H1 (cell line): ENCODE results near the gene CDK2. TPM values are rescaled to one million over a fixed set of nuclear protein-coding genes. Genes with fewer than 3 reads are reported as not detected.

Source experiments
- CTCF ChIA-PET: fragments of 300-600 bp; sonication (Branson Sonifier 250); formaldehyde crosslinking; loops from one replicate; lab custom pipeline; 2021; ENCODE audit not compliant: partially characterized antibody; lab: Charles Lee
- POLR2A ChIA-PET: fragments of 300-600 bp; sonication (Branson Sonifier 250); formaldehyde crosslinking; loops from one replicate; lab custom pipeline; 2021; ENCODE audit warnings: inconsistent platforms; ENCODE audit not compliant: partially characterized antibody; lab: Charles Lee
- DNase-seq, 2 experiments: peaks; one replicate each; pipeline versions ENCODE4 v3.0.0 to v3.0.0-alpha.2; 2010 to 2022; ENCODE audit warnings: low spot score in 2 of 2, low read depth in 1 of 2, mixed read lengths in 1 of 2
- FAIRE-seq: peaks from 2 replicates; lab custom pipeline; 2011; peaks lifted over from hg19 to GRCh38; lab: Jason Lieb, UNC
- H2AFZ ChIP-seq: 2 replicates; pipeline ENCODE4 v1.8.1; 2012; ENCODE audit warnings: low read length, inconsistent platforms
- H2AK5ac ChIP-seq: 2 replicates; pipeline ENCODE4 v1.6.1; 2013; ENCODE audit warnings: low read depth, low read length
- H2BK120ac ChIP-seq: replicated peaks from 2 replicates; pipeline ENCODE3; 2013; ENCODE audit warnings: low read depth, low read length, inconsistent platforms
- H2BK12ac ChIP-seq: 2 replicates; pipeline ENCODE4 v1.6.1; 2013; ENCODE audit warnings: low read depth, low read length
- H2BK15ac ChIP-seq: 2 replicates; pipeline ENCODE4 v1.6.1; 2013; ENCODE audit warnings: low read length
- H2BK20ac ChIP-seq: 2 replicates; pipeline ENCODE4 v1.6.1; 2013; ENCODE audit warnings: low read length
- H2BK5ac ChIP-seq: 2 replicates; pipeline ENCODE4 v1.6.1; 2013; ENCODE audit warnings: low read depth, low read length
- H3K14ac ChIP-seq: 2 replicates; pipeline ENCODE4 v1.6.1; 2013; ENCODE audit warnings: inconsistent platforms; ENCODE audit not compliant: insufficient read length
- H3K18ac ChIP-seq: 2 replicates; pipeline ENCODE4 v1.6.1; 2013; ENCODE audit warnings: low read length; ENCODE audit errors: extremely low read depth
- H3K23ac ChIP-seq: 2 replicates; pipeline ENCODE4 v1.6.1; 2013; ENCODE audit warnings: inconsistent platforms; ENCODE audit not compliant: insufficient read length
- H3K23me2 ChIP-seq: 2 replicates; pipeline ENCODE4 v1.6.1; 2013; ENCODE audit warnings: low read depth, low read length
- H3K27ac ChIP-seq: 2 replicates; pipeline ENCODE4 v1.6.1; 2011; ENCODE audit warnings: low read depth, low read length, inconsistent platforms
- H3K27me3 ChIP-seq, 4 experiments: replicated peaks in 1 of 4; 1 replicate in 1 of 4; 2 replicates in 3 of 4; pipeline versions ENCODE4 v1.6.1 to v1.8.1; 2011 to 2013; ENCODE audit warnings: low read length in 3 of 4, mild to moderate bottlenecking in 3 of 4, inconsistent platforms in 2 of 4, mixed read lengths in 2 of 4, moderate library complexity in 1 of 4; ENCODE audit not compliant: control insufficient read depth in 3 of 4, insufficient read depth in 3 of 4; ENCODE audit errors: extremely low read depth in 1 of 4
- H3K36me3 ChIP-seq, 4 experiments: 2 replicates each; pipeline versions ENCODE4 v1.6.1 to v1.8.1; 2011 to 2013; ENCODE audit warnings: mild to moderate bottlenecking in 4 of 4, low read length in 3 of 4, moderate library complexity in 2 of 4, control low read depth in 1 of 4, inconsistent platforms in 1 of 4; ENCODE audit not compliant: insufficient read depth in 4 of 4, control insufficient read depth in 2 of 4
- H3K4ac ChIP-seq: replicated peaks from 2 replicates; pipeline ENCODE3; 2013; ENCODE audit warnings: low read length, low read depth, mixed read lengths, inconsistent platforms; ENCODE audit not compliant: insufficient read length
- H3K4me1 ChIP-seq, 4 experiments: replicated peaks in 1 of 4; 1 replicate in 1 of 4; 2 replicates in 3 of 4; pipeline versions ENCODE4 v1.6.1 to v1.8.1; 2011 to 2013; ENCODE audit warnings: low read length in 3 of 4, inconsistent platforms in 2 of 4, mixed read lengths in 1 of 4; ENCODE audit not compliant: insufficient read depth in 4 of 4, control insufficient read depth in 3 of 4
- H3K4me2 ChIP-seq, 2 experiments: 2 replicates each; pipeline versions ENCODE4 v1.6.1 to v1.8.1; 2011 to 2013; ENCODE audit warnings: low read depth in 2 of 2, low read length in 2 of 2, control low read depth in 1 of 2, inconsistent platforms in 1 of 2, mild to moderate bottlenecking in 1 of 2; ENCODE audit not compliant: insufficient read depth in 1 of 2
- H3K4me3 ChIP-seq, 4 experiments: fragments of 200-600, 300-600 bp in 1 of 4; sonication (generic), shearing (Covaris generic), sonication (Bioruptor Twin) in 1 of 4; 2 replicates each; pipeline versions ENCODE4 v1.5.1 to v1.8.1; 2011 to 2016; ENCODE audit warnings: low read length in 4 of 4, low read depth in 3 of 4, control low read depth in 2 of 4, inconsistent platforms in 2 of 4, mild to moderate bottlenecking in 2 of 4, mixed read lengths in 1 of 4, moderate library complexity in 1 of 4; ENCODE audit not compliant: insufficient read depth in 2 of 4; ENCODE audit errors: extremely low read depth in 1 of 4
- H3K56ac ChIP-seq: replicated peaks from 2 replicates; pipeline ENCODE3; 2013; ENCODE audit warnings: low read depth, mild to moderate bottlenecking, mixed read lengths, low read length, inconsistent platforms; ENCODE audit not compliant: insufficient read length
- H3K79me1 ChIP-seq: 2 replicates; pipeline ENCODE4 v1.6.1; 2013; ENCODE audit warnings: low read depth, low read length, control low read depth
- H3K79me2 ChIP-seq, 2 experiments: 2 replicates each; pipeline versions ENCODE4 v1.6.1 to v1.8.1; 2012 to 2013; ENCODE audit warnings: low read length in 2 of 2, mild to moderate bottlenecking in 2 of 2, inconsistent platforms in 1 of 2; ENCODE audit not compliant: insufficient read depth in 2 of 2, control insufficient read depth in 1 of 2
- H3K9ac ChIP-seq, 4 experiments: replicated peaks in 1 of 4; 1 replicate in 1 of 4; 2 replicates in 3 of 4; pipeline versions ENCODE4 v1.6.1 to v1.8.1; 2011 to 2013; ENCODE audit warnings: low read depth in 3 of 4, low read length in 3 of 4, control low read depth in 2 of 4, mild to moderate bottlenecking in 2 of 4, moderate library complexity in 2 of 4, inconsistent platforms in 1 of 4; ENCODE audit errors: extremely low read depth in 1 of 4
- H3K9me3 ChIP-seq, 2 experiments: 2 replicates each; pipeline versions ENCODE4 v1.6.1 to v1.8.1; 2012 to 2013; ENCODE audit warnings: mild to moderate bottlenecking in 2 of 2, moderate library complexity in 2 of 2, control low read depth in 1 of 2, inconsistent platforms in 1 of 2, low read depth in 1 of 2, low read length in 1 of 2, mixed read lengths in 1 of 2; ENCODE audit not compliant: insufficient read depth in 2 of 2
- H4K20me1 ChIP-seq, 2 experiments: replicated peaks in 1 of 2; 2 replicates each; pipeline versions ENCODE3 to v1.8.1; 2011 to 2013; ENCODE audit warnings: inconsistent platforms in 2 of 2, low read length in 2 of 2, mild to moderate bottlenecking in 1 of 2; ENCODE audit not compliant: insufficient read depth in 2 of 2, control insufficient read depth in 1 of 2
- H4K5ac ChIP-seq: 2 replicates; pipeline ENCODE4 v1.6.1; 2013; ENCODE audit warnings: low read length, low read depth, mixed read lengths, inconsistent platforms; ENCODE audit not compliant: insufficient read length
- H4K8ac ChIP-seq: 2 replicates; pipeline ENCODE4 v1.8.0; 2013; ENCODE audit warnings: mild to moderate bottlenecking, moderate library complexity, low read length, inconsistent platforms; ENCODE audit not compliant: insufficient read depth; ENCODE audit errors: extremely low read depth
- H4K91ac ChIP-seq: replicated peaks from 2 replicates; pipeline ENCODE3; 2013; ENCODE audit warnings: low read length, mixed read lengths, inconsistent platforms; ENCODE audit not compliant: insufficient read length
- BACH1 ChIP-seq: IDR thresholded peaks from 2 replicates; pipeline ENCODE4 v1.6.1; 2012; ENCODE audit warnings: low read length, improper control_type of control experiment
- CBX8 ChIP-seq: fragments of 300-800, 300-1000 bp; sonication (generic); IDR thresholded peaks from 2 replicates; pipeline ENCODE4 v1.7.1; 2016; ENCODE audit warnings: low read depth, low read length, borderline replicate concordance
- CTBP2 ChIP-seq: IDR thresholded peaks from 2 replicates; pipeline ENCODE4 v1.7.0; 2011; ENCODE audit warnings: borderline replicate concordance, mild to moderate bottlenecking, moderate library complexity, mixed read lengths, low read length; ENCODE audit not compliant: insufficient read depth, insufficient read length
- EP300 ChIP-seq, 2 experiments: IDR thresholded peaks; 1 replicate in 1 of 2; 2 replicates in 1 of 2; pipeline ENCODE4 v1.6.1; 2011 to 2012; ENCODE audit warnings: low read depth in 2 of 2, low read length in 2 of 2, mild to moderate bottlenecking in 2 of 2, borderline replicate concordance in 1 of 2, inconsistent platforms in 1 of 2, moderate library complexity in 1 of 2
- EZH2 ChIP-seq: fragments of 200-600 bp; sonication (generic); IDR thresholded peaks from 2 replicates; pipeline ENCODE4 v1.7.1; 2012; ENCODE audit warnings: low read depth, mild to moderate bottlenecking, moderate library complexity, low read length, inconsistent platforms; ENCODE audit not compliant: severe bottlenecking
- NRF1 ChIP-seq: IDR thresholded peaks from 2 replicates; pipeline ENCODE4 v1.6.1; 2011; ENCODE audit warnings: mild to moderate bottlenecking, low read depth, low read length, improper control_type of control experiment
- POLR2AphosphoS5 ChIP-seq: IDR thresholded peaks from 2 replicates; pipeline ENCODE4 v1.6.1; 2011; ENCODE audit warnings: low read depth, low read length
- RAD21 ChIP-seq, 2 experiments: IDR thresholded peaks in 1 of 2; conservative IDR thresholded peaks in 1 of 2; 2 replicates each; pipeline ENCODE4 v1.6.1; 2011; ENCODE audit warnings: low read depth in 2 of 2, low read length in 2 of 2, improper control_type of control experiment in 1 of 2, inconsistent platforms in 1 of 2, mild to moderate bottlenecking in 1 of 2, moderate library complexity in 1 of 2
- RNF2 ChIP-seq: fragments of 200-900, 300-1000 bp; sonication (generic); IDR thresholded peaks from 2 replicates; pipeline ENCODE4 v1.7.1; 2016; ENCODE audit warnings: borderline replicate concordance, low read depth, mild to moderate bottlenecking, antibody characterized with exemption, low read length; ENCODE audit not compliant: poor library complexity, severe bottlenecking; ENCODE audit errors: missing control alignments
- SIRT6 ChIP-seq: IDR thresholded peaks from one replicate; pipeline ENCODE4 v1.7.1; 2012; ENCODE audit warnings: low read length, inconsistent platforms
- TBP ChIP-seq: IDR thresholded peaks from 2 replicates; pipeline ENCODE4 v1.6.1; 2011; ENCODE audit warnings: low read depth, low read length, improper control_type of control experiment
- TCF12 ChIP-seq: IDR thresholded peaks from 2 replicates; pipeline ENCODE4 v1.6.1; 2011; ENCODE audit warnings: low read depth, mild to moderate bottlenecking, low read length
- TEAD4 ChIP-seq: IDR thresholded peaks from 2 replicates; pipeline ENCODE4 v1.6.1; 2012; ENCODE audit warnings: low read depth, low read length, inconsistent platforms, mixed read lengths
- YY1 ChIP-seq: IDR thresholded peaks from 2 replicates; pipeline ENCODE4 v1.6.1; 2011; ENCODE audit warnings: low read depth, mild to moderate bottlenecking, low read length
- WGBS, 2 experiments: shearing (Covaris generic) in 1 of 2; methylation state at CpG; one replicate each; pipeline versions ENCODE4 v1.1.6 to v1.1.7; 2013 to 2015; ENCODE audit warnings: low lambda C conversion rate in 2 of 2, mixed read lengths in 2 of 2, inconsistent platforms in 1 of 2, low coverage in 1 of 2, missing lambda C conversion rate in 1 of 2; ENCODE audit not compliant: insufficient replicate concordance in 2 of 2, insufficient coverage in 1 of 2, insufficient read length in 1 of 2; ENCODE audit errors: extremely low coverage in 1 of 2, missing lambda C conversion rate in 1 of 2; 5-methylcytosine and 5-hydroxymethylcytosine counted together
- polyA plus RNA-seq, 7 experiments: library from polyadenylated mRNA; depleted of rRNA in 3 of 7; stranded (reverse) in 5 of 7; unstranded in 2 of 7; fragments of >200 nt in 5 of 7; fragments of 200-250 nt in 2 of 7; gene quantifications; 1 replicate in 5 of 7; 2 replicates in 1 of 7; 4 replicates in 1 of 7; pipeline versions ENCODE4 v1.2.1 to v1.2.3, GENCODE V29; 2011 to 2013; ENCODE audit warnings: missing spikeins in 2 of 7, mixed read lengths in 2 of 7
- total RNA-seq: library from RNA; stranded (reverse); fragmentation: NEBNext Ultra II Directional; extraction: Animal tissue kit (Norgen Biotek cat#: 25700); gene quantifications from 2 replicates; pipeline ENCODE4 v1.2.1, GENCODE V29; 2021

The CDK2 gene
- total and polyA plus RNA-seq, 2 of the 8 experiments (the other 6 are each of a cell fraction or from before 2014, with no cell fraction given) = 39.4 to 42.5 TPM

DNA sequence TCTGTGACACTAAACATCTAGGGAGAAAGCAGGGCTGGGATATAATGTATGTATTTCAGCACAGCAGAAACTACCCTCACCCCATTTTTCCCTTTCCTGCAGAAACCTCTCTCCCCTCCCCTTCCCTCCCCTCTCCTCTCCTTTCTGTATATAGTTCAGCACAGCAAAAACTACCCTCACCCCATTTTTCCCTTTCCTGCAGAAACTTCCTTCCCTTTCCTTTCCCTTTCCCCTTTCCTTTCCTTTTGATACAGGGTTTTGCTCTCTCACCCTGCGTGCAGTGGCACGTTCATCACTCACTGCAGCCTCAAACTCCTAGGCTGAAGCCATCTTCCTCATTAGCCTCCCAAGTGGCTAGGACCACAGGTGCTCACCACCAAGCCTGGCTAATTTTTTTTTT, 2.9 kb upstream of the CDK2 start:
- H3K27me3 ChIP-seq = no peaks in the 10 kb centered on the region
- no peak overlapping the region for H3K4ac ChIP-seq
- no peak overlapping the region for H2BK15ac ChIP-seq
- peaks cover 2% of the 10 kb centered on the region; the same call in 1 of the 2 replicates for H3K79me1 ChIP-seq
- no peak overlapping the region for H4K5ac ChIP-seq
- H3K4me1 ChIP-seq = peaks cover 2 to 13% (median 5%) of the 10 kb centered on the region in 4 experiments
- H3K79me2 ChIP-seq = peaks cover 3 to 18% of the 10 kb centered on the region in 2 experiments; a peak in 3 of 4 replicates
- H3K23ac ChIP-seq = no peak overlapping the region
- no peak overlapping the region for H4K8ac ChIP-seq
- no peak overlapping the region for H3K9ac ChIP-seq
- no peaks in the 10 kb centered on the region for H4K20me1 ChIP-seq
- H3K36me3 ChIP-seq = peaks cover 0 to 18% (median 2%) of the 10 kb centered on the region in 4 experiments; a peak in 2 of 8 replicates
- no peak overlapping the region for H2BK12ac ChIP-seq
- no peak for DNase-seq
- no peak overlapping the region for H4K91ac ChIP-seq
- H2BK20ac ChIP-seq = no peak overlapping the region
- no peak for FAIRE-seq
- ChIA-PET CTCF (interaction anchor here (1.1 to 1.2 kb wide), 2 partner anchors 24 to 32 kb away, joined by 3 to 4 read pairs; no protein-coding TSS in a partner anchor), POLR2A (no interaction called here)
- no peak overlapping the region for H3K14ac ChIP-seq
- no peaks in the 10 kb centered on the region for H3K9me3 ChIP-seq
- no peak overlapping the region for H2BK120ac ChIP-seq
- H2AK5ac ChIP-seq = no peak overlapping the region
- WGBS, 2 experiments = 93% methylated on average over 2 of the region's 2 CpGs; no CpG with 5 or more reads in 1 of the 2 experiments
- no peak overlapping the region; a peak in 1 of 4 replicates for H3K4me2 ChIP-seq
- H2BK5ac ChIP-seq = no peak overlapping the region
- H3K18ac ChIP-seq = no peak overlapping the region
- H3K23me2 ChIP-seq = peaks cover 12% of the 10 kb centered on the region; the same call in 1 of the 2 replicates
- no peak overlapping the region for H2AFZ ChIP-seq
- no peak overlapping the region for H3K4me3 ChIP-seq
- H3K27ac ChIP-seq = no peak overlapping the region
- H3K56ac ChIP-seq = no peak overlapping the region
- no peak for TF ChIP-seq NRF1
- no peak for TF ChIP-seq TCF12
- TF ChIP-seq CTBP2 = no peak
- TF ChIP-seq RNF2 = no peak
- TF ChIP-seq SIRT6 = no peak
- no peak for TF ChIP-seq RAD21 (IDR thresholded peaks at IDR 0.05 in 1 of 2, conservative IDR thresholded peaks at IDR 0.05 in 1 of 2; ENCODE audit: low read depth in 2 of 2, low read length in 2 of 2)
- TF ChIP-seq EP300 (IDR thresholded peaks at IDR 0.05; ENCODE audit: borderline replicate concordance in 1 of 2, low read depth in 2 of 2, low read length in 2 of 2) = no peak
- TF ChIP-seq TEAD4 = no peak
- TF ChIP-seq EZH2 = no peak
- TF ChIP-seq TBP = no peak
- no peak for TF ChIP-seq POLR2AphosphoS5
- TF ChIP-seq YY1 = no peak
- TF ChIP-seq CBX8 = no peak
- no peak for TF ChIP-seq BACH1
